GM12865 (cell line): Measurements from ENCODE around the gene WFDC9.
"Not testable (repeated sequence)": the region's sequence is repeated elsewhere in the genome, so short reads cannot be mapped to it uniquely, and the experiment has no call there.

Experiments
- DNase-seq: peaks from one replicate; pipeline ENCODE4 v3.0.0; 2010; ENCODE audit warnings: low read depth
- H3K4me3 ChIP-seq: 2 replicates; pipeline ENCODE4 v1.5.1; 2011; ENCODE audit warnings: mild to moderate bottlenecking, low read depth, low read length, control low read depth
- CTCF ChIP-seq: IDR thresholded peaks from 2 replicates; pipeline ENCODE4 v1.5.1; 2011; ENCODE audit warnings: low read length, control low read depth, low read depth, inconsistent platforms; ENCODE audit not compliant: insufficient read depth; ENCODE audit errors: missing control alignments

The WFDC9 gene

DNA sequence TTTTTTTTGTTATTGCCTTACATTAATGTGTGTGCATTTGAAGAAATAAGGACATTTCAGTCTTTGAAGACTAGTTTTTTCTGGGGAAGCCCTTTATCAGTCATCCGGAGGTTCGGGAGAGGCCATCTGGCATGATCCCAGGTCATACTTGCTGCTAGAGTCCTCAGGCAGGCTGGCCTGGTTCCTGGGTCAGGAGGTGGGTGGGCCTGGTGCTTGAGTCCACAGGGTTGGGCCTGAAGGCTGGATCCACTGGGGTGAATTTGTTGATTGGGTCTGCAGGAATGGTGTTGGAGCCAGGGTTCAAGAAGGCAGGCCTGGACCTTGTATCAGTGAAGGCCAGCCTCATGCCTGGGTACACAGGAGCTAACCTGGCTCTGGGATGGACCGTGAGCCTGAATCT lies 15.8 kb upstream of the WFDC9 start:
- no peak for DNase-seq
- H3K4me3 ChIP-seq = no peak overlapping the region
- TF ChIP-seq CTCF = no peak

- DNase-seq = not testable (repeated sequence)
These were observed 14.8 kb upstream of the WFDC9 start for GRCh38 chr20:45645869-45646268.

GRCh38 chr20:45641076-45641475 lies 10.0 kb upstream of the WFDC9 start:
- not testable (repeated sequence) for H3K4me3 ChIP-seq, DNase-seq

More at GRCh38 chr20:45645869-45646268, 14.8 kb upstream of the WFDC9 start:
- not testable (repeated sequence) for H3K4me3 ChIP-seq

GRCh38 chr20:45639687-45640086 lies 8.6 kb upstream of the WFDC9 start:
- DNase-seq = no peak
- no peak for TF ChIP-seq CTCF

GRCh38 chr20:45636513-45636912 lies 5.4 kb upstream of the WFDC9 start:
- no peak for DNase-seq
- H3K4me3 ChIP-seq = no peak overlapping the region
- TF ChIP-seq CTCF = no peak

More at GRCh38 chr20:45639687-45640086, 8.6 kb upstream of the WFDC9 start:
- no peak overlapping the region for H3K4me3 ChIP-seq

GRCh38 chr20:45630371-45630770 lies 713 bp downstream of the WFDC9 start:
- DNase-seq = no peak
- TF ChIP-seq CTCF = no peak

GRCh38 chr20:45629496-45630100 lies 1.5 kb downstream of the WFDC9 start, which contains the start of gene WFDC10A:
Gene WFDC10A, plus strand, starts transcription at chr20:45629739. Its CDS starts 75 bp downstream, at chr20:45629814.
- H3K4me3 ChIP-seq = no peak within 1 kb of the TSS
- peak; percentile 50 for DNase-seq
- peak; percentile 81 for TF ChIP-seq CTCF

More at GRCh38 chr20:45630371-45630770, 713 bp downstream of the WFDC9 start:
- no peak overlapping the region for H3K4me3 ChIP-seq

- no peak overlapping the region for H3K4me3 ChIP-seq
- DNase-seq = no peak
- no peak for TF ChIP-seq CTCF
These were observed 4.5 kb downstream of the WFDC9 start for GRCh38 chr20:45626540-45626939.
